ENCODE measurements around the gene KRT75. TPM values are rescaled to one million over a fixed set of nuclear protein-coding genes. Genes with fewer than 3 reads are reported as not detected.

KRT75 gene
- total RNA-seq, 1 experiment from 2014 or later, result not detected

DNA sequence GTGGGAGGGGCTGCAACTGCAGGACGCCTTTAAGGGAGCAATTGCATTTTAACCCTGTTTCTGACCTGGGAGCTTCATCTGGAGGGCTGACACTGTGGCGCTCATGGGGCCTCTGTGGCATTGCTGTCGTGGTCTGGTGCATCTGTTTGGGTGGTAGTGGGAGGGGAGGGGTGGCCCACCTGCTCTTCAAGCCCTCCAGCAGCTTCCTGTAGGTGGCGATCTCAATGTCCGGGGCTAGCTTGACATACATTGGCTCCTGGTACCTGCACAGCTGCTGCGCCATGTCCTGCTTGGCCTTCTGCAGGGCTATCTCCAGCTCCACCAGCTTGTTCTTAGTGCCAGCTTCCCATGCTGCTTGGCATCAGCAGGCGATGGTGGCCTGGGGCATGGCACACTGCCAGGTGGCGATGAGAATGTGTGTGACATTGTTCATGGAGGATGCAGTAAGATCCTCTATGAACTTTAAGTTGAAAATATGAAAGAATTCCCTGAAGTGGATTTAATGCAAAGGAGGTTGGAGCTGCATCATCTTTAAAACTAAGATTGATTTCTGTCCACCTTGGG, 20.3 kb downstream of the KRT75 start:
- Histone ChIP-seq H2BK15ac (ENCODE audit: low read depth, low read length) (no peak overlapping the region), H3K18ac (ENCODE audit: insufficient read length, low read depth, low read length) (no peak overlapping the region), H2AK5ac (ENCODE audit: insufficient read length, low read length) (no peak overlapping the region), H3K14ac (ENCODE audit: insufficient read depth, low read length) (no peak overlapping the region), H3K27ac (ENCODE audit: insufficient read length, low read depth, low read length) (no peak overlapping the region), H4K91ac (ENCODE audit: insufficient read length, low read depth, low read length) (no peak overlapping the region), H4K8ac (replicated peaks; ENCODE audit: insufficient read length, low read depth, low read length) (no peak overlapping the region), H3K9me3 (ENCODE audit: control insufficient read depth, low read depth, low read length) (no peaks in the 10 kb centered on the region), H3K56ac (ENCODE audit: insufficient read length, low read depth, low read length) (no peak overlapping the region), H2BK5ac (ENCODE audit: insufficient read length, low read length) (no peak overlapping the region), H3K23me2 (ENCODE audit: insufficient read length, low read depth, low read length, poor library complexity, severe bottlenecking) (peaks cover 3% of the 10 kb centered on the region), H3K27me3 (ENCODE audit: insufficient read depth, low read length) (no peaks in the 10 kb centered on the region), H2AFZ (ENCODE audit: low read length) (no peak overlapping the region), H3K4me2 (ENCODE audit: insufficient read depth, insufficient read length, low read length) (no peak overlapping the region), H2BK12ac (ENCODE audit: insufficient read length, low read depth, low read length) (no peak overlapping the region), H3K23ac (ENCODE audit: insufficient read length, low read depth, low read length) (no peak overlapping the region), H3K4ac (ENCODE audit: low read depth, low read length) (no peak overlapping the region), H3T11ph (ENCODE audit: low read length) (no peak overlapping the region), H2BK20ac (ENCODE audit: low read depth, low read length, poor library complexity, severe bottlenecking) (no peak overlapping the region), H3K79me2 (ENCODE audit: insufficient read depth, low read length) (no peaks in the 10 kb centered on the region), H3K9ac (ENCODE audit: extremely low read depth, insufficient read length, low read length) (no peak overlapping the region), H4K5ac (ENCODE audit: insufficient read length, low read depth, low read length) (no peak overlapping the region), H4K20me1 (ENCODE audit: control insufficient read depth, insufficient read depth, insufficient read length) (no peaks in the 10 kb centered on the region), H3K4me1 (ENCODE audit: insufficient read depth, low read length) (no peaks in the 10 kb centered on the region), H2BK120ac (ENCODE audit: low read depth, low read length, poor library complexity, severe bottlenecking) (no peak overlapping the region), H3K79me1 (ENCODE audit: insufficient read depth, low read depth, low read length, poor library complexity, severe bottlenecking) (no peaks in the 10 kb centered on the region)
- H3K27ac Mint-ChIP-seq, result no peak overlapping the region
- H3K36me3 Mint-ChIP-seq (ENCODE audit: insufficient read depth in 1 of 3, low read depth in 3 of 3), result peaks cover 0 to 4% (median 0%) of the 10 kb centered on the region in 3 experiments; a peak in 2 of 7 replicates
- DNase-seq, result peak; percentile 73
- TF ChIP-seq, protein P1, sequence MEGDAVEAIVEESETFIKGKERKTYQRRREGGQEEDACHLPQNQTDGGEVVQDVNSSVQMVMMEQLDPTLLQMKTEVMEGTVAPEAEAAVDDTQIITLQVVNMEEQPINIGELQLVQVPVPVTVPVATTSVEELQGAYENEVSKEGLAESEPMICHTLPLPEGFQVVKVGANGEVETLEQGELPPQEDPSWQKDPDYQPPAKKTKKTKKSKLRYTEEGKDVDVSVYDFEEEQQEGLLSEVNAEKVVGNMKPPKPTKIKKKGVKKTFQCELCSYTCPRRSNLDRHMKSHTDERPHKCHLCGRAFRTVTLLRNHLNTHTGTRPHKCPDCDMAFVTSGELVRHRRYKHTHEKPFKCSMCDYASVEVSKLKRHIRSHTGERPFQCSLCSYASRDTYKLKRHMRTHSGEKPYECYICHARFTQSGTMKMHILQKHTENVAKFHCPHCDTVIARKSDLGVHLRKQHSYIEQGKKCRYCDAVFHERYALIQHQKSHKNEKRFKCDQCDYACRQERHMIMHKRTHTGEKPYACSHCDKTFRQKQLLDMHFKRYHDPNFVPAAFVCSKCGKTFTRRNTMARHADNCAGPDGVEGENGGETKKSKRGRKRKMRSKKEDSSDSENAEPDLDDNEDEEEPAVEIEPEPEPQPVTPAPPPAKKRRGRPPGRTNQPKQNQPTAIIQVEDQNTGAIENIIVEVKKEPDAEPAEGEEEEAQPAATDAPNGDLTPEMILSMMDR (conservative IDR thresholded peaks at IDR 0.05), result peak; percentile 62
- WGBS (ENCODE audit: extremely low coverage, insufficient read length, low lambda C conversion rate), result no CpG with 5 or more reads among the region's 8 CpGs
- peaks cover 8 to 9% of the 10 kb centered on the region in 2 experiments for H3K4me1 Mint-ChIP-seq
- H3K9me3 Mint-ChIP-seq, result peaks cover 5 to 7% of the 10 kb centered on the region in 2 experiments; a peak in 3 of 5 replicates
- peaks cover 10% of the 10 kb centered on the region for H3K27me3 Mint-ChIP-seq (ENCODE audit: low read depth)
- H3K4me3 Mint-ChIP-seq, result no peak overlapping the region
